Breast epithelium (tissue), 3 donors: Measurements from ENCODE around the gene IFITM10.

Experiments
- POLR2A ChIP-seq: fragments of 450-650 bp; IDR thresholded peaks from one replicate; pipeline ENCODE4 v1.6.1; 2016; ENCODE audit warnings: antibody characterized with exemption, mild to moderate bottlenecking, moderate library complexity
- TF ChIP-seq, protein P1 (sequence below), 3 donors: fragments of 450-650 bp; IDR thresholded peaks; one replicate each; pipeline ENCODE4 v1.5.1; 2016 to 2017; ENCODE audit warnings: antibody characterized with exemption in 3 of 3, mild to moderate bottlenecking in 3 of 3, moderate library complexity in 3 of 3

DNA sequence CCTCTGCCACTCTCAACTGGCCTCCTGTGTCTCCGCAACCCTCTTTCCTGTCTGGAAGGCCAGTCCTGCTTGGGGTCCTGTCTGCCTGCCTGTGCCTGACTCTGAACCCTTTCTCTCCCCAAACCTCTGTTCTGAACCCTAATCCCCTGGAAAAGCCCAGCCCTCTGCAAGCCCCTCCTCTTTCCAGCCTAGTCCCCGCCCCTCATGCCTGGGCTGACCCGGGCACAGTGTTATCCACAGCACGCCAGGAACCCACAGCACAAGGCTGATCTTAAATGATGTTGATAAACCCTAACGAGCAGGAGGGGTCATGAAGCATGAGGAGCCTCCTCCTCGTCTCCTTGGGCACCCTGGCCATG is at the start of gene IFITM10:
- no peak for TF ChIP-seq POLR2A
- TF ChIP-seq, protein P1, sequence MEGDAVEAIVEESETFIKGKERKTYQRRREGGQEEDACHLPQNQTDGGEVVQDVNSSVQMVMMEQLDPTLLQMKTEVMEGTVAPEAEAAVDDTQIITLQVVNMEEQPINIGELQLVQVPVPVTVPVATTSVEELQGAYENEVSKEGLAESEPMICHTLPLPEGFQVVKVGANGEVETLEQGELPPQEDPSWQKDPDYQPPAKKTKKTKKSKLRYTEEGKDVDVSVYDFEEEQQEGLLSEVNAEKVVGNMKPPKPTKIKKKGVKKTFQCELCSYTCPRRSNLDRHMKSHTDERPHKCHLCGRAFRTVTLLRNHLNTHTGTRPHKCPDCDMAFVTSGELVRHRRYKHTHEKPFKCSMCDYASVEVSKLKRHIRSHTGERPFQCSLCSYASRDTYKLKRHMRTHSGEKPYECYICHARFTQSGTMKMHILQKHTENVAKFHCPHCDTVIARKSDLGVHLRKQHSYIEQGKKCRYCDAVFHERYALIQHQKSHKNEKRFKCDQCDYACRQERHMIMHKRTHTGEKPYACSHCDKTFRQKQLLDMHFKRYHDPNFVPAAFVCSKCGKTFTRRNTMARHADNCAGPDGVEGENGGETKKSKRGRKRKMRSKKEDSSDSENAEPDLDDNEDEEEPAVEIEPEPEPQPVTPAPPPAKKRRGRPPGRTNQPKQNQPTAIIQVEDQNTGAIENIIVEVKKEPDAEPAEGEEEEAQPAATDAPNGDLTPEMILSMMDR (IDR thresholded peaks at IDR 0.05): no peak
